OCI-LY1 (cell line): ENCODE results near the gene RPL15.

Experiments used
- H2AFZ ChIP-seq: fragments of 200-600 bp; sonication (generic), shearing (Covaris generic); 2 replicates; pipeline ENCODE4 v1.6.0; 2014; ENCODE audit warnings: antibody characterized with exemption, mild to moderate bottlenecking, low read length
- H3F3A ChIP-seq: fragments of 200-600 bp; sonication (generic), shearing (Covaris generic); 2 replicates; pipeline ENCODE4 v1.6.0; 2014; ENCODE audit warnings: mild to moderate bottlenecking, antibody characterized with exemption, low read length, moderate library complexity; ENCODE audit not compliant: insufficient read depth
- H3K27ac ChIP-seq: fragments of 200-600 bp; sonication (generic); 2 replicates; pipeline ENCODE4 v1.5.1; 2014; ENCODE audit warnings: low read length, mixed run types, mild to moderate bottlenecking, low read depth; ENCODE audit not compliant: poor library complexity, severe bottlenecking
- H3K27me3 ChIP-seq: fragments of 200-600 bp; sonication (generic); 2 replicates; pipeline ENCODE4 v1.6.0; 2014; ENCODE audit warnings: antibody characterized with exemption, mild to moderate bottlenecking, low read length, moderate library complexity; ENCODE audit not compliant: insufficient read depth
- H3K36me3 ChIP-seq: fragments of 200-600 bp; sonication (generic); 2 replicates; pipeline ENCODE4 v1.6.1; 2014; ENCODE audit warnings: mild to moderate bottlenecking, antibody characterized with exemption, low read length, moderate library complexity, mixed read lengths; ENCODE audit not compliant: insufficient read depth
- H3K4me1 ChIP-seq: fragments of 200-600 bp; sonication (generic); 2 replicates; pipeline ENCODE4 v1.5.1; 2014; ENCODE audit warnings: mild to moderate bottlenecking, low read length, moderate library complexity; ENCODE audit not compliant: insufficient read depth, severe bottlenecking
- H3K4me2 ChIP-seq: fragments of 200-600 bp; sonication (generic), shearing (Covaris generic); 2 replicates; pipeline ENCODE4 v1.6.1; 2014; ENCODE audit warnings: low read length
- H3K4me3 ChIP-seq: fragments of 200-600 bp; sonication (generic); 2 replicates; pipeline ENCODE4 v1.5.1; 2014; ENCODE audit warnings: low read length, low read depth, mild to moderate bottlenecking, mixed read lengths; ENCODE audit not compliant: poor library complexity, severe bottlenecking
- H3K79me2 ChIP-seq: fragments of 200-600 bp; shearing (Covaris generic); 2 replicates; pipeline ENCODE4 v1.6.1; 2016; ENCODE audit warnings: mixed run types, low read length, mixed read lengths; ENCODE audit not compliant: insufficient read depth
- H3K9ac ChIP-seq: fragments of 200-600 bp; sonication (generic), shearing (Covaris generic); 2 replicates; pipeline ENCODE4 v1.6.1; 2014; ENCODE audit warnings: mild to moderate bottlenecking, low read length, mixed read lengths
- H3K9me2 ChIP-seq: fragments of 200-600 bp; sonication (generic), shearing (Covaris generic); 2 replicates; pipeline ENCODE4 v1.6.1; 2014; ENCODE audit warnings: low read depth, mild to moderate bottlenecking, low read length, mixed read lengths
- H3K9me3 ChIP-seq: fragments of 200-600 bp; shearing (Covaris generic); 2 replicates; pipeline ENCODE4 v1.6.1; 2014; ENCODE audit warnings: low read length, mixed read lengths
- H4K20me1 ChIP-seq: fragments of 200-600 bp; sonication (generic), shearing (Covaris generic); 2 replicates; pipeline ENCODE4 v1.6.0; 2016; ENCODE audit warnings: mild to moderate bottlenecking, low read length; ENCODE audit not compliant: insufficient read depth
- EZH2 ChIP-seq: fragments of 200-600 bp; sonication (generic), shearing (Covaris generic); IDR thresholded peaks from 2 replicates; pipeline ENCODE4 v1.8.0; 2017; ENCODE audit warnings: borderline replicate concordance, mixed run types, mild to moderate bottlenecking, antibody characterized with exemption, low read length, moderate library complexity, mixed read lengths

Gene RPL15

GRCh38 chr3:23969393-23969792 is 52.5 kb downstream of the RPL15 start:
- H3K9ac ChIP-seq: no peak overlapping the region
- H3K4me1 ChIP-seq: no peaks in the 10 kb centered on the region
- no peaks in the 10 kb centered on the region for H3K9me2 ChIP-seq
- no peak overlapping the region for H3K4me2 ChIP-seq
- no peak for TF ChIP-seq EZH2
- H3K36me3 ChIP-seq: peaks cover 10% of the 10 kb centered on the region; the same call in 1 of the 2 replicates
- no peaks in the 10 kb centered on the region for H3F3A ChIP-seq
- H3K79me2 ChIP-seq: no peaks in the 10 kb centered on the region
- no peaks in the 10 kb centered on the region for H4K20me1 ChIP-seq
- no peaks in the 10 kb centered on the region for H3K9me3 ChIP-seq
- no peak overlapping the region for H3K4me3 ChIP-seq
- H3K27me3 ChIP-seq: no peaks in the 10 kb centered on the region
- H3K27ac ChIP-seq: no peak overlapping the region
- no peak overlapping the region for H2AFZ ChIP-seq
